HG03159 (cell line): ENCODE data around the gene SDC1.

Source experiments
- ATAC-seq: cut with Tn5 transposase; IDR thresholded peaks from one replicate; pipeline ENCODE4 v1.9.1; 2021; ENCODE audit warnings: mild to moderate bottlenecking, moderate library complexity; ENCODE audit not compliant: unreplicated experiment

The SDC1 gene

GRCh38 chr2:20229322-20230113, 4.6 kb upstream of the SDC1 start:
- ATAC-seq, result no peak

- no peak for ATAC-seq
Observed at GRCh38 chr2:20227894-20228505, 3.1 kb upstream of the SDC1 start.

- ATAC-seq, result no peak
Observed at GRCh38 chr2:20226152-20226545, 1.2 kb upstream of the SDC1 start.

- ATAC-seq, result peak; percentile 52
Observed at GRCh38 chr2:20225294-20226151, 593 bp upstream of the SDC1 start.

GRCh38 chr2:20224164-20224715, 690 bp downstream of the SDC1 start:
- no peak for ATAC-seq

GRCh38 chr2:20223407-20224163, 1.3 kb downstream of the SDC1 start:
- ATAC-seq, result no peak

- ATAC-seq, result no peak
Observed at GRCh38 chr2:20222769-20223406, 2.0 kb downstream of the SDC1 start.

- ATAC-seq, result no peak
Observed at GRCh38 chr2:20222014-20222768, 2.7 kb downstream of the SDC1 start.

- ATAC-seq, result no peak
Observed at GRCh38 chr2:20221555-20221973, 3.4 kb downstream of the SDC1 start.

GRCh38 chr2:20220806-20221554, 4.0 kb downstream of the SDC1 start:
- no peak for ATAC-seq

- ATAC-seq, result no peak
Observed at GRCh38 chr2:20219763-20220380, 5.1 kb downstream of the SDC1 start.

GRCh38 chr2:20218331-20219320, 6.3 kb downstream of the SDC1 start:
- ATAC-seq, result no peak

GRCh38 chr2:20217041-20217970, 7.6 kb downstream of the SDC1 start:
- ATAC-seq, result no peak

- no peak for ATAC-seq
Observed at GRCh38 chr2:20216130-20217025, 8.6 kb downstream of the SDC1 start.
